GM12891 (cell line): Measurements from ENCODE around the gene NELFCD.

Source experiments
- POLR2A ChIP-seq: IDR thresholded peaks from 2 replicates; pipeline ENCODE4 v1.6.1; 2011; ENCODE audit warnings: low read depth, low read length, control low read depth
- POLR2AphosphoS5 ChIP-seq: IDR thresholded peaks from 2 replicates; pipeline ENCODE4 v1.6.1; 2011; ENCODE audit warnings: low read depth, low read length, control low read depth
- TAF1 ChIP-seq: IDR thresholded peaks from 2 replicates; pipeline ENCODE4 v1.6.1; 2011; ENCODE audit warnings: low read depth, low read length, control low read depth

- TF ChIP-seq TAF1 (no peak), POLR2AphosphoS5 (no peak), POLR2A (no peak)
Measured at GRCh38 chr20:58970146-58970545, 10.9 kb upstream of the NELFCD start.
